Mucosa of rectum (tissue), 2 donors: ENCODE data around the gene ETS1.

Source experiments
- H3K27ac ChIP-seq, 2 donors: one replicate each; pipeline ENCODE4 v1.7.0; 2013; ENCODE audit warnings: inconsistent platforms in 2 of 2, low read depth in 2 of 2, low read length in 2 of 2
- H3K27me3 ChIP-seq, 2 donors: one replicate each; pipeline ENCODE4 v1.7.0; 2013; ENCODE audit warnings: low read length in 2 of 2; ENCODE audit not compliant: control insufficient read depth in 2 of 2, insufficient read depth in 2 of 2
- H3K36me3 ChIP-seq, 2 donors: one replicate each; pipeline ENCODE4 v1.7.0; 2013; ENCODE audit warnings: low read length in 2 of 2; ENCODE audit not compliant: control insufficient read depth in 2 of 2, insufficient read depth in 2 of 2
- H3K4me1 ChIP-seq, 2 donors: one replicate each; pipeline ENCODE4 v1.7.0; 2013; ENCODE audit warnings: low read length in 2 of 2, mild to moderate bottlenecking in 1 of 2; ENCODE audit not compliant: control insufficient read depth in 2 of 2, insufficient read depth in 2 of 2
- H3K4me3 ChIP-seq, 2 donors: one replicate each; pipeline ENCODE4 v1.7.0; 2013; ENCODE audit warnings: low read length in 2 of 2
- H3K9ac ChIP-seq, 2 donors: one replicate each; pipeline ENCODE4 v1.7.0; 2013; ENCODE audit warnings: low read length in 2 of 2, low read depth in 1 of 2, mild to moderate bottlenecking in 1 of 2
- H3K9me3 ChIP-seq, 2 donors: one replicate each; pipeline ENCODE4 v1.7.0; 2013; ENCODE audit warnings: low read length in 2 of 2; ENCODE audit not compliant: control insufficient read depth in 2 of 2
- donor health status: healthy.
- donor health status: Normal muscosa, but diverticular disease.

Gene ETS1

GRCh38 chr11:128607819-128608218 lies 20.5 kb upstream of the ETS1 start:
- H3K9ac ChIP-seq, result no peak overlapping the region
- peaks cover 0 to 2% of the 10 kb centered on the region in 2 donors for H3K27me3 ChIP-seq
- H3K4me3 ChIP-seq, result no peak overlapping the region
- H3K4me1 ChIP-seq, result peaks cover 3 to 18% of the 10 kb centered on the region in 2 donors
- no peaks in the 10 kb centered on the region for H3K36me3 ChIP-seq
- H3K27ac ChIP-seq, result no peak overlapping the region
- no peaks in the 10 kb centered on the region for H3K9me3 ChIP-seq

DNA sequence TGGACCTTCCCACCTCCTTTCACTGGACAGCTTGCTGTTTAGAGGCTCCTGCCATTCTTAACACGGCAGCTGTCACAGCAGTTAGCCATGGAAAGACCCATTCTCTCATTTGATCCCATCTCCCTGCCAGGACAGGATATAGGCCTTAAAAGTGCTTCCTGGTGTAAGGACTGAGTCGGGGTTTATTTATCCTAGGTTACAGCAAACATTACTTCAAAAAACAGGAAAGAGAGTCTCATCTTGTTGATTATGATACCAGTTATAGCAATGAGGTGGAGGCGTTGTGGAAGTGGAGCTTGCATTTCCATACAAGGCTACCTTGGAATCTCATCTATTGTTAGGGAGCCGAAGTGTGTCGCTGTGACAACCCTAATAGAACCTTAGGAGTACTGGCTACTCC lies 17.4 kb upstream of the ETS1 start:
- Histone ChIP-seq H3K27me3 (no peaks in the 10 kb centered on the region), H3K9me3 (no peaks in the 10 kb centered on the region), H3K36me3 (no peaks in the 10 kb centered on the region), H3K27ac (no peak overlapping the region), H3K4me3 (no peak overlapping the region), H3K4me1 (peaks cover 0 to 7% of the 10 kb centered on the region in 2 donors), H3K9ac (no peak overlapping the region)

- Histone ChIP-seq H3K4me3 (no peak overlapping the region), H3K9me3 (no peaks in the 10 kb centered on the region), H3K36me3 (no peaks in the 10 kb centered on the region), H3K9ac (no peak overlapping the region), H3K27ac (no peak overlapping the region), H3K4me1 (peaks cover 0 to 3% of the 10 kb centered on the region in 2 donors), H3K27me3 (no peaks in the 10 kb centered on the region)
These were observed 16.5 kb upstream of the ETS1 start for GRCh38 chr11:128603752-128604414.

- Histone ChIP-seq H3K27ac (no peak overlapping the region), H3K4me1 (no peaks in the 10 kb centered on the region), H3K4me3 (no peak overlapping the region), H3K9me3 (no peaks in the 10 kb centered on the region), H3K9ac (no peak overlapping the region), H3K36me3 (no peaks in the 10 kb centered on the region), H3K27me3 (no peaks in the 10 kb centered on the region)
These were observed 15.8 kb upstream of the ETS1 start for GRCh38 chr11:128603003-128603696.

- Histone ChIP-seq H3K27me3 (no peaks in the 10 kb centered on the region), H3K9me3 (no peaks in the 10 kb centered on the region), H3K9ac (no peak overlapping the region), H3K4me1 (no peaks in the 10 kb centered on the region), H3K36me3 (no peaks in the 10 kb centered on the region), H3K27ac (no peak overlapping the region), H3K4me3 (no peak overlapping the region)
These were observed 12.4 kb upstream of the ETS1 start for GRCh38 chr11:128599729-128600128.

DNA sequence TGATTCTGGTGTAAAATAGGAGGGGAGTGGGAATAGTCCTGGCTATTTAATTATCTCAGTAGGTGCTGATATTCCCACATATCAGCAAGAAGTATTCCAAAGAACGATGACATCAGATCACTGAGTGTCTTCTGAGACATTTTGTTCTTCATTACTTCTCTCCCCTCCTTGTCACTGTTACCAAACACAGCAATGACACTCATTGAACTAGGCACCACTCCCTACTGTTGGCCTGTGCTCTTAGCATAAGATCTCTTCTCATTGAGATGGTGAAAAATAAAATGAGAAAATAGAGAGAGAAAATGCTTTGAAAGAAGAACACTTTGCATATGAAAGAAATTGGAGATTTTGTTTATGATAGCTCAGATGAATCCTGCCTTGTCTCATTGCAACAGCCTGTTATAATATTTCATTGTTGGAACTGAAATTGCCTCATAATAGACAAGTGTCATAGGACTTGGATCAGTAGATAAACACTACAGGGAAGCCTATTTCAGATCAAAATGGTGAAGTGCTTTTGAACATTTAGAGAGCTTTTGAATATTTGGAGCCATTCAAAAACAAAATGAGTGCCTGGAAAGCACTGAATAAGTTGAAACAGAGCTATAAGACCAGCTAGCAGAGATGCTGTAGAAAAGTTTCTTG lies 11.3 kb upstream of the ETS1 start:
- H3K9me3 ChIP-seq, result no peaks in the 10 kb centered on the region
- no peak overlapping the region for H3K27ac ChIP-seq
- no peaks in the 10 kb centered on the region for H3K4me1 ChIP-seq
- H3K9ac ChIP-seq, result no peak overlapping the region
- H3K27me3 ChIP-seq, result no peaks in the 10 kb centered on the region
- H3K36me3 ChIP-seq, result no peaks in the 10 kb centered on the region
- no peak overlapping the region for H3K4me3 ChIP-seq

GRCh38 chr11:128598096-128598495 lies 10.7 kb upstream of the ETS1 start:
- H3K27ac ChIP-seq, result no peak overlapping the region
- H3K9me3 ChIP-seq, result no peaks in the 10 kb centered on the region
- no peak overlapping the region for H3K4me3 ChIP-seq
- H3K4me1 ChIP-seq, result no peaks in the 10 kb centered on the region
- H3K27me3 ChIP-seq, result no peaks in the 10 kb centered on the region
- H3K36me3 ChIP-seq, result no peaks in the 10 kb centered on the region
- H3K9ac ChIP-seq, result no peak overlapping the region

DNA sequence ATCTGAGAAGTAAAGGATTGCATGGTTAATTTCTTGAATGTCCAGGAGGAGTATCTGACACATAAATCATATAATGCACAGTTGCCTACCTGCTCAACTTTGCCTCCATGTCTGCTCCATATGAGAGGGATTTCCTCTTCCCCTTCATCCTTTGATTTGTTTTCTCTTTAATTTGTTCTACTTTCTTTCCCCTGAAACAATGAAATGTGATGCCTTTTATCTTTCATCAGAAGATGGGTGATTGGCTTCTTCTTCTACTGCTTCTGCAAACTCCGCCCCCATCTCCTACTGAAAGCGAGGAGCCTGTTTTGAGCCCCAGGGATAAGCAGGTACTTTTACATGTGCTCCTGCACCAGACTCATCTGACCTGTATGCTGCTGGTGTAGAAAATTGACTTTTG lies 9.9 kb upstream of the ETS1 start:
- H3K27me3 ChIP-seq, result no peaks in the 10 kb centered on the region
- no peak overlapping the region for H3K9ac ChIP-seq
- no peaks in the 10 kb centered on the region for H3K4me1 ChIP-seq
- H3K27ac ChIP-seq, result no peak overlapping the region
- no peaks in the 10 kb centered on the region for H3K9me3 ChIP-seq
- no peaks in the 10 kb centered on the region for H3K36me3 ChIP-seq
- H3K4me3 ChIP-seq, result no peak overlapping the region

DNA sequence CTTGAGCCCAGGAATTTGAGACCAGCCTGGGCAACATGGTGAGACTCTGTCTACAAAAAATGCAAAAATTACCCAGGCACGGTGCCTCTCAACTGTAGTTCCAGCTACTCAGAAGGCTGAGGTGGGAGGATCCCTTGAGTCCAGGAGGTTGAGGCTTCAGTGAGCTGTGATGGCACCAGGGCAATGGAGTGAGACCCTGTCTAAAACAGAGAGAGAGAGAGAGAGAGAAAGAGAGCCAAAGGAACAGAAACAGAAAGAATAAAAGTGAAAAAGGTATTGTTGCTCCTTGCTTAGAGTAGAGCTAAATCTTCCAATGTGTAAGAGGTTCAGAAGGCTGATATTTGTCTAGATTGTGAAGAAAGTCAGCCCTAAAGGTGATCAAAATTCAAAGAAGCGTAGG lies 8.9 kb upstream of the ETS1 start:
- Histone ChIP-seq H3K4me3 (no peak overlapping the region), H3K36me3 (no peaks in the 10 kb centered on the region), H3K4me1 (no peaks in the 10 kb centered on the region), H3K9ac (no peak overlapping the region), H3K9me3 (no peaks in the 10 kb centered on the region), H3K27ac (no peak overlapping the region), H3K27me3 (no peaks in the 10 kb centered on the region)

GRCh38 chr11:128595775-128596174 lies 8.4 kb upstream of the ETS1 start:
- Histone ChIP-seq H3K4me1 (no peaks in the 10 kb centered on the region), H3K36me3 (no peaks in the 10 kb centered on the region), H3K27me3 (no peaks in the 10 kb centered on the region), H3K4me3 (no peak overlapping the region), H3K27ac (no peak overlapping the region), H3K9ac (no peak overlapping the region), H3K9me3 (no peaks in the 10 kb centered on the region)
